Stomach (tissue), 9 donors: ENCODE data around the gene TRABD2B. TPM values are rescaled to one million over a fixed set of nuclear protein-coding genes. Genes with fewer than 3 reads are reported as not detected.

Source experiments
- DNase-seq, 2 donors: peaks; one replicate each; pipeline versions ENCODE4 v3.0.0 to v3.0.0-alpha.2; 2013 to 2019
- H3K27ac ChIP-seq, 5 donors: fragments of 200-600 bp in 4 of 5; sonication (generic) in 4 of 5; one replicate each; pipeline ENCODE4 v1.5.1; 2013 to 2019; ENCODE audit warnings: mild to moderate bottlenecking in 1 of 5, moderate library complexity in 1 of 5
- H3K27me3 ChIP-seq, 3 donors: fragments of 200-600 bp; sonication (generic); one replicate each; pipeline ENCODE4 v1.5.1; 2017 to 2019; ENCODE audit warnings: mixed run types in 1 of 3
- H3K36me3 ChIP-seq, 4 donors: fragments of 200-600 bp; sonication (generic); 1 replicate in 3 of 4; 2 replicates in 1 of 4; pipeline ENCODE4 v1.5.1; 2016 to 2019
- H3K4me1 ChIP-seq, 4 donors: fragments of 200-600 bp; sonication (generic); one replicate each; pipeline ENCODE4 v1.5.1; 2016 to 2019
- H3K4me3 ChIP-seq, 4 donors: fragments of 200-600 bp; sonication (generic) in 3 of 4; one replicate each; pipeline ENCODE4 v1.5.1; 2016 to 2019; ENCODE audit warnings: mild to moderate bottlenecking in 1 of 4
- H3K9me3 ChIP-seq, 4 donors: fragments of 200-600 bp; sonication (generic); one replicate each; pipeline ENCODE4 v1.5.1; 2016 to 2019
- CTCF ChIP-seq, 7 experiments: fragments of 450-650 bp in 4 of 7; fragments of 200-600 bp in 3 of 7; sonication (generic) in 3 of 7; IDR thresholded peaks; one replicate each; pipeline ENCODE4 v1.5.1; 2016 to 2019; ENCODE audit warnings: antibody characterized with exemption in 7 of 7, control low read depth in 2 of 7, mild to moderate bottlenecking in 1 of 7
- EP300 ChIP-seq: sonication (generic); formaldehyde crosslinking; IDR thresholded peaks from one replicate; pipeline ENCODE4 v1.6.1; 2017; ENCODE audit warnings: antibody characterized with exemption
- POLR2A ChIP-seq, 4 donors: fragments of 450-650 bp; IDR thresholded peaks; one replicate each; pipeline ENCODE4 v1.6.1; 2016; ENCODE audit warnings: antibody characterized with exemption in 4 of 4, control low read depth in 2 of 4, mild to moderate bottlenecking in 1 of 4, moderate library complexity in 1 of 4
- POLR2AphosphoS5 ChIP-seq, 3 donors: sonication (generic); formaldehyde crosslinking; IDR thresholded peaks; one replicate each; pipeline ENCODE4 v1.6.1; 2016; ENCODE audit warnings: antibody characterized with exemption in 3 of 3
- WGBS, 5 donors: extraction: QIAGEN DNeasy Blood & Tissue Kit in 3 of 5; methylation state at CpG; one replicate each; pipeline versions ENCODE4 v1.1.5 to v1.1.7; 2013 to 2018; 5-methylcytosine and 5-hydroxymethylcytosine counted together
- intact Hi-C: fragments of 100-400 bp; cut with DNase I; formaldehyde crosslinking; loops from one replicate; pipeline ENCODE4 v1.15.1; 2023; ENCODE audit warnings: low total_unique reads
- polyA plus RNA-seq, 3 donors: library from polyadenylated mRNA; stranded (reverse); fragments of 200-250 nt; gene quantifications; one replicate each; pipeline ENCODE4 v1.2.3, GENCODE V29; 2013
- total RNA-seq, 5 donors: library from RNA; depleted of rRNA; stranded (reverse); fragments of >200 nt; gene quantifications; one replicate each; pipeline versions ENCODE4 v1.1.0 to v1.2.3, GENCODE V29; 2014 to 2016
- donor health status: healthy with polysubstance abuse.
- donor health status: Bipolar disorder and iron deficiency.
- donor health status: healthy.

The TRABD2B gene
- total and polyA plus RNA-seq, 8 donors: 0.31 to 2.0 (median 0.93) TPM; not detected in 1

- WGBS, 5 donors: 56 to 75% (median 69%) methylated on average over 17 to 22 of the region's 22 CpGs
- TF ChIP-seq POLR2AphosphoS5 (IDR thresholded peaks at IDR 0.05): no peak
- no peak for TF ChIP-seq CTCF (IDR thresholded peaks at IDR 0.05)
- no peak for TF ChIP-seq POLR2A (IDR thresholded peaks at IDR 0.05)
- TF ChIP-seq EP300: no peak
- peak; percentile 29 to 57 for DNase-seq
- Histone ChIP-seq H3K27ac (no peak overlapping the region), H3K4me1 (peaks cover 0 to 10% (median 6%) of the 10 kb centered on the region in 4 donors), H3K9me3 (no peaks in the 10 kb centered on the region), H3K27me3 (no peaks in the 10 kb centered on the region), H3K4me3 (no peak overlapping the region), H3K36me3 (no peaks in the 10 kb centered on the region)
- intact Hi-C loops: no loop called here
Observed at GRCh38 chr1:47781171-47781959, 215.8 kb downstream of the TRABD2B start.

- H3K27ac ChIP-seq: no peak overlapping the region
Observed at GRCh38 chr1:47780469-47780995, 216.7 kb downstream of the TRABD2B start.

GRCh38 chr1:47779613-47780012 is 217.6 kb downstream of the TRABD2B start:
- TF ChIP-seq POLR2AphosphoS5 (IDR thresholded peaks at IDR 0.05) (no peak), EP300 (no peak), POLR2A (IDR thresholded peaks at IDR 0.05) (no peak)
- intact Hi-C loops: no loop called here
- Histone ChIP-seq H3K9me3 (no peaks in the 10 kb centered on the region), H3K36me3 (no peaks in the 10 kb centered on the region), H3K4me3 (no peak overlapping the region), H3K4me1 (peaks cover 0 to 10% (median 6%) of the 10 kb centered on the region in 4 donors), H3K27ac (no peak overlapping the region), H3K27me3 (no peaks in the 10 kb centered on the region)
- 83 to 100% (median 89%) methylated on average over 2 to 3 of the region's 3 CpGs for WGBS, 5 donors
- no peak for DNase-seq

More at GRCh38 chr1:47780469-47780995, 216.7 kb downstream of the TRABD2B start:
- Histone ChIP-seq H3K36me3 (no peaks in the 10 kb centered on the region), H3K9me3 (no peaks in the 10 kb centered on the region), H3K4me1 (peaks cover 0 to 10% (median 6%) of the 10 kb centered on the region in 4 donors), H3K27me3 (no peaks in the 10 kb centered on the region), H3K4me3 (no peak overlapping the region)
- no peak for DNase-seq
- TF ChIP-seq POLR2AphosphoS5 (IDR thresholded peaks at IDR 0.05) (no peak), POLR2A (IDR thresholded peaks at IDR 0.05) (no peak), EP300 (no peak), CTCF (IDR thresholded peaks at IDR 0.05) (no peak)
- intact Hi-C loops: no loop called here
- 82 to 93% (median 87%) methylated on average over 7 to 8 of the region's 8 CpGs for WGBS, 5 donors

- no peak overlapping the region for H3K27ac ChIP-seq
- DNase-seq: no peak
- WGBS, 5 donors: 85 to 92% (median 87%) methylated on average over 6 of the region's 6 CpGs
- no peak for TF ChIP-seq CTCF (IDR thresholded peaks at IDR 0.05)
- TF ChIP-seq POLR2A (IDR thresholded peaks at IDR 0.05): no peak
- TF ChIP-seq EP300: no peak
- no peak for TF ChIP-seq POLR2AphosphoS5 (IDR thresholded peaks at IDR 0.05)
- H3K4me3 ChIP-seq: no peak overlapping the region
- H3K4me1 ChIP-seq: peaks cover 0 to 10% (median 6%) of the 10 kb centered on the region in 4 donors
- H3K36me3 ChIP-seq: no peaks in the 10 kb centered on the region
- intact Hi-C loops: no loop called here
- H3K9me3 ChIP-seq: no peaks in the 10 kb centered on the region
- H3K27me3 ChIP-seq: no peaks in the 10 kb centered on the region
Observed at GRCh38 chr1:47778280-47778679, 218.9 kb downstream of the TRABD2B start.
